ENCODE data around the gene VPS37D.

DNA sequence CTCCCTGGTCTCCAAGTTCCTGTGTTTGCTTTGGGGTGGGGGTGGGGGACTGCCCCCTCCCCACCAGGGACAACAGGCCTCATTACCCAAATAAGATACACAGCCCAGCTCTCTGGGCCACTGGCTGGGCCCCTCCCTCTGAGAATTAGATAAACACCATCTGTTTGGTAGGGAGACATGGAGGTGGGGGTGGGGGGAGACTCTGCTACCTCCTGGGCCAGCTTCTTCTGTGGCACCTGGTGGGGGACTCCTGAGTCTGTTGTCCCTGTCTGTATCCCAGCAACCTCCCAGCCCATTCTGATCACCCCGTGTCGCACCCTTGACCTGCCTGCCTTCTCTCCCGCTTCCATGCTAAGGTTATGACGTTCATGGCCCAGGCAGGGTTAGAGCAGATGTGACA is 49.1 kb upstream of the VPS37D start:
- TF ChIP-seq, protein P1, sequence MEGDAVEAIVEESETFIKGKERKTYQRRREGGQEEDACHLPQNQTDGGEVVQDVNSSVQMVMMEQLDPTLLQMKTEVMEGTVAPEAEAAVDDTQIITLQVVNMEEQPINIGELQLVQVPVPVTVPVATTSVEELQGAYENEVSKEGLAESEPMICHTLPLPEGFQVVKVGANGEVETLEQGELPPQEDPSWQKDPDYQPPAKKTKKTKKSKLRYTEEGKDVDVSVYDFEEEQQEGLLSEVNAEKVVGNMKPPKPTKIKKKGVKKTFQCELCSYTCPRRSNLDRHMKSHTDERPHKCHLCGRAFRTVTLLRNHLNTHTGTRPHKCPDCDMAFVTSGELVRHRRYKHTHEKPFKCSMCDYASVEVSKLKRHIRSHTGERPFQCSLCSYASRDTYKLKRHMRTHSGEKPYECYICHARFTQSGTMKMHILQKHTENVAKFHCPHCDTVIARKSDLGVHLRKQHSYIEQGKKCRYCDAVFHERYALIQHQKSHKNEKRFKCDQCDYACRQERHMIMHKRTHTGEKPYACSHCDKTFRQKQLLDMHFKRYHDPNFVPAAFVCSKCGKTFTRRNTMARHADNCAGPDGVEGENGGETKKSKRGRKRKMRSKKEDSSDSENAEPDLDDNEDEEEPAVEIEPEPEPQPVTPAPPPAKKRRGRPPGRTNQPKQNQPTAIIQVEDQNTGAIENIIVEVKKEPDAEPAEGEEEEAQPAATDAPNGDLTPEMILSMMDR (IDR thresholded peaks at IDR 0.05) = no peak
- TF ChIP-seq, protein P2, sequence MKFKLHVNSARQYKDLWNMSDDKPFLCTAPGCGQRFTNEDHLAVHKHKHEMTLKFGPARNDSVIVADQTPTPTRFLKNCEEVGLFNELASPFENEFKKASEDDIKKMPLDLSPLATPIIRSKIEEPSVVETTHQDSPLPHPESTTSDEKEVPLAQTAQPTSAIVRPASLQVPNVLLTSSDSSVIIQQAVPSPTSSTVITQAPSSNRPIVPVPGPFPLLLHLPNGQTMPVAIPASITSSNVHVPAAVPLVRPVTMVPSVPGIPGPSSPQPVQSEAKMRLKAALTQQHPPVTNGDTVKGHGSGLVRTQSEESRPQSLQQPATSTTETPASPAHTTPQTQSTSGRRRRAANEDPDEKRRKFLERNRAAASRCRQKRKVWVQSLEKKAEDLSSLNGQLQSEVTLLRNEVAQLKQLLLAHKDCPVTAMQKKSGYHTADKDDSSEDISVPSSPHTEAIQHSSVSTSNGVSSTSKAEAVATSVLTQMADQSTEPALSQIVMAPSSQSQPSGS (CRISPR knock-in tag; IDR thresholded peaks at IDR 0.05; ENCODE audit: borderline replicate concordance, low read depth) = no peak
- TF ChIP-seq ZNF232 (CRISPR knock-in tag; IDR thresholded peaks at IDR 0.05) (no peak), NR2C2 (CRISPR knock-in tag; IDR thresholded peaks at IDR 0.05) (no peak), FOXJ3 (CRISPR knock-in tag; IDR thresholded peaks at IDR 0.05; ENCODE audit: borderline replicate concordance) (no peak), IRF2 (CRISPR knock-in tag; IDR thresholded peaks at IDR 0.05; ENCODE audit: borderline replicate concordance, low read depth) (no peak), ETV6 (CRISPR knock-in tag; IDR thresholded peaks at IDR 0.05) (no peak), NR3C1 (CRISPR knock-in tag; conservative IDR thresholded peaks at IDR 0.05; ENCODE audit: low read depth) (no peak)
- TF ChIP-seq, protein P3, sequence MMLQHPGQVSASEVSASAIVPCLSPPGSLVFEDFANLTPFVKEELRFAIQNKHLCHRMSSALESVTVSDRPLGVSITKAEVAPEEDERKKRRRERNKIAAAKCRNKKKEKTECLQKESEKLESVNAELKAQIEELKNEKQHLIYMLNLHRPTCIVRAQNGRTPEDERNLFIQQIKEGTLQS (CRISPR knock-in tag; conservative IDR thresholded peaks at IDR 0.05) = no peak
- TF ChIP-seq, protein P4, sequence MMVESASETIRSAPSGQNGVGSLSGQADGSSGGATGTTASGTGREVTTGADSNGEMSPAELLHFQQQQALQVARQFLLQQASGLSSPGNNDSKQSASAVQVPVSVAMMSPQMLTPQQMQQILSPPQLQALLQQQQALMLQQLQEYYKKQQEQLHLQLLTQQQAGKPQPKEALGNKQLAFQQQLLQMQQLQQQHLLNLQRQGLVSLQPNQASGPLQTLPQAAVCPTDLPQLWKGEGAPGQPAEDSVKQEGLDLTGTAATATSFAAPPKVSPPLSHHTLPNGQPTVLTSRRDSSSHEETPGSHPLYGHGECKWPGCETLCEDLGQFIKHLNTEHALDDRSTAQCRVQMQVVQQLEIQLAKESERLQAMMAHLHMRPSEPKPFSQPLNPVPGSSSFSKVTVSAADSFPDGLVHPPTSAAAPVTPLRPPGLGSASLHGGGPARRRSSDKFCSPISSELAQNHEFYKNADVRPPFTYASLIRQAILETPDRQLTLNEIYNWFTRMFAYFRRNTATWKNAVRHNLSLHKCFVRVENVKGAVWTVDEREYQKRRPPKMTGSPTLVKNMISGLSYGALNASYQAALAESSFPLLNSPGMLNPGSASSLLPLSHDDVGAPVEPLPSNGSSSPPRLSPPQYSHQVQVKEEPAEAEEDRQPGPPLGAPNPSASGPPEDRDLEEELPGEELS (CRISPR knock-in tag; IDR thresholded peaks at IDR 0.05) = no peak
- TF ChIP-seq, protein P5, sequence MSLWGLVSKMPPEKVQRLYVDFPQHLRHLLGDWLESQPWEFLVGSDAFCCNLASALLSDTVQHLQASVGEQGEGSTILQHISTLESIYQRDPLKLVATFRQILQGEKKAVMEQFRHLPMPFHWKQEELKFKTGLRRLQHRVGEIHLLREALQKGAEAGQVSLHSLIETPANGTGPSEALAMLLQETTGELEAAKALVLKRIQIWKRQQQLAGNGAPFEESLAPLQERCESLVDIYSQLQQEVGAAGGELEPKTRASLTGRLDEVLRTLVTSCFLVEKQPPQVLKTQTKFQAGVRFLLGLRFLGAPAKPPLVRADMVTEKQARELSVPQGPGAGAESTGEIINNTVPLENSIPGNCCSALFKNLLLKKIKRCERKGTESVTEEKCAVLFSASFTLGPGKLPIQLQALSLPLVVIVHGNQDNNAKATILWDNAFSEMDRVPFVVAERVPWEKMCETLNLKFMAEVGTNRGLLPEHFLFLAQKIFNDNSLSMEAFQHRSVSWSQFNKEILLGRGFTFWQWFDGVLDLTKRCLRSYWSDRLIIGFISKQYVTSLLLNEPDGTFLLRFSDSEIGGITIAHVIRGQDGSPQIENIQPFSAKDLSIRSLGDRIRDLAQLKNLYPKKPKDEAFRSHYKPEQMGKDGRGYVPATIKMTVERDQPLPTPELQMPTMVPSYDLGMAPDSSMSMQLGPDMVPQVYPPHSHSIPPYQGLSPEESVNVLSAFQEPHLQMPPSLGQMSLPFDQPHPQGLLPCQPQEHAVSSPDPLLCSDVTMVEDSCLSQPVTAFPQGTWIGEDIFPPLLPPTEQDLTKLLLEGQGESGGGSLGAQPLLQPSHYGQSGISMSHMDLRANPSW (CRISPR knock-in tag; conservative IDR thresholded peaks at IDR 0.05; ENCODE audit: low read depth) = no peak

All from WTC11 (cell line).